Left ventricle myocardium inferior (tissue), 1 donor: Measurements from ENCODE around the gene FTCD. TPM values are rescaled to one million over a fixed set of nuclear protein-coding genes. Genes with fewer than 3 reads are reported as not detected.

Experiments used
- DNase-seq: peaks from one replicate; pipeline ENCODE4 v3.0.0-alpha.2; 2020
- H3K27ac ChIP-seq: fragments of 200-600 bp; replicated peaks from 2 replicates; pipeline ENCODE4 v1.8.0; 2021
- H3K27me3 ChIP-seq: fragments of 200-600 bp; 2 replicates; pipeline ENCODE4 v1.8.0; 2021; ENCODE audit warnings: low read depth
- H3K36me3 ChIP-seq: fragments of 200-600 bp; 2 replicates; pipeline ENCODE4 v1.8.0; 2021
- H3K4me1 ChIP-seq: fragments of 200-600 bp; 2 replicates; pipeline ENCODE4 v1.8.0; 2021
- H3K4me3 ChIP-seq: fragments of 200-600 bp; 2 replicates; pipeline ENCODE4 v1.8.0; 2021; ENCODE audit warnings: mild to moderate bottlenecking, moderate library complexity
- H3K9me3 ChIP-seq: fragments of 200-600 bp; replicated peaks from 2 replicates; pipeline ENCODE4 v1.8.0; 2021
- CTCF ChIP-seq: fragments of 200-600 bp; IDR thresholded peaks from 2 replicates; pipeline ENCODE4 v1.8.0; 2021; ENCODE audit warnings: antibody characterized with exemption, mild to moderate bottlenecking, borderline replicate concordance
- intact Hi-C: fragments of 100-400 bp; cut with micrococcal nuclease; formaldehyde crosslinking; loops from one replicate; pipeline ENCODE4 v1.11.0; 2022
- total RNA-seq: library from RNA; stranded (reverse); fragmentation: NEBNext Ultra II Directional; extraction: Animal tissue kit (Norgen Biotek cat#: 25700); gene quantifications from one replicate; pipeline ENCODE4 v1.2.1, GENCODE V29; 2021
- donor health status: DM: no; HTN: yes; CAD: no; lungs with severe emphysema.

Gene FTCD
- total RNA-seq, 1 donor from 2014 or later = 2.2 TPM

DNA sequence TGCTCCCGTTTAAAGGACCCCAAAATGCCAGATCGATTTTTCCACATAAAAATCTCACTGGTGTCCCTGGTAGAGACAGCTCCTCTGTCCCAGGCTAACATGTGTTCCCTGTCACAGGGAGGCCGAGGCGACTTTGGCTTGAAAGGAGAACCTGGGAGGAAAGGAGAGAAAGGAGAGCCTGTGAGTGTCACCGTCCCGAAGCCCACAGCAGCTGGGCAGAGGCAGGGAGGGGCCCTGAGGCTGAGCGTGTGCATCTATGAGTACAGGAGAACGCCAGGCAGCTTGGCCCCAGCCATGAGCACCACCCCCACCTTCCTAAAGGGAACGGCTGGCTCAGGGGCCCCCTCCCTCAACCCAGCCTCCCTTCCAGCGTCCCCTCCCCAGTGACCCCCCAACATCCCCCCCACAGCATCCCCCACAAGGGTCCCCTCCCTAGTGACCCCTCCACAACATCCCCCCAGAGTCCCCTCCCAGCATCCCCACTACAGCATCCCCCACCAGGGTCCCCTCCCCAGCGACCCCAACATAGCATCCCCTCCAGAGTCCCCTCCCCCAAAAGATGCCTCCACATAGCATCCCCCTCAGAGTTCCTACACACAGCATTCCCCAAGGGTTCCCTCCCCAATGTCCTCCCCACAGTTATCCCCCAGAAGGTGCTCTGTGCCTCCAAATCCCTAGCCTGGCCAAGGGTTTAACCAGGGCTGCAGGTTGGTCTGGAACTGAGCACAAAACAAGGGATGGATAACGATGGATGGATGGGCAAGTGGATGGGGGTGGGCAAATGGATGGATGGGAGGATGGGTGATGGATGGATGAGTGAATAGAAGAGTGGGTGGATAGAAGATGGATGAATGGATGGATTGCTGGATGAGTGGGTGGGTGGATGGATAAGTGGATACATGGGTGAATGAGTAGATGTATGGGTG lies 32.4 kb downstream of the FTCD start:
- intact Hi-C loops = no loop called here
- H3K9me3 ChIP-seq = no peaks in the 10 kb centered on the region
- TF ChIP-seq CTCF = no peak
- peaks cover 6% of the 10 kb centered on the region for H3K4me1 ChIP-seq
- H3K36me3 ChIP-seq = peaks cover 82% of the 10 kb centered on the region
- H3K27ac ChIP-seq = no peak overlapping the region
- peak; percentile 3 for DNase-seq
- H3K27me3 ChIP-seq = no peaks in the 10 kb centered on the region
- H3K4me3 ChIP-seq = no peak overlapping the region

DNA sequence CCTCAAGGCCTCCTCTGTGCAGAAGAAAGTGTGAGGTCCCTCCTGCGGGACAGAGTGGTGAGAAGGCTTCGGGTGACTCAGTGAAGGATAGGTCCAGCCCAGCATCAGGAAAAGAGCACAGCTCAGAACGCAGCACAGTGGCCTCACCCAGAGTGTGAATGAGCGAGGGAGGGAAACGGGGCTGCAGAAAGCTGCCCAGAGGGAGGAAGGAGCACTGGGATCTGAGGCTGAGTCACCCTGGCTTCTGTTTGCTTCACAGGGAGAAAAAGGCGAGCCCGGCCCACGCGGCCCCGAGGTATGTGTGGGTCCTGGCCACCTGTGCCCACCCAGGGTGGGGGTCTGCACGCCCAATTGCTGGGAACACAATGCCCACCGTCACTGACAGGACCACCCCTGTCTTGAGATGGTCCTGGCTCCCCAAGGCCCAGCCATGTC lies 33.1 kb downstream of the FTCD start:
- intact Hi-C loops = no loop called here
- no peak overlapping the region for H3K27ac ChIP-seq
- no peaks in the 10 kb centered on the region for H3K9me3 ChIP-seq
- H3K4me3 ChIP-seq = no peak overlapping the region
- H3K36me3 ChIP-seq = peaks cover 88% of the 10 kb centered on the region
- no peaks in the 10 kb centered on the region for H3K4me1 ChIP-seq
- TF ChIP-seq CTCF = no peak
- no peaks in the 10 kb centered on the region for H3K27me3 ChIP-seq
- peak; percentile 14 for DNase-seq

DNA sequence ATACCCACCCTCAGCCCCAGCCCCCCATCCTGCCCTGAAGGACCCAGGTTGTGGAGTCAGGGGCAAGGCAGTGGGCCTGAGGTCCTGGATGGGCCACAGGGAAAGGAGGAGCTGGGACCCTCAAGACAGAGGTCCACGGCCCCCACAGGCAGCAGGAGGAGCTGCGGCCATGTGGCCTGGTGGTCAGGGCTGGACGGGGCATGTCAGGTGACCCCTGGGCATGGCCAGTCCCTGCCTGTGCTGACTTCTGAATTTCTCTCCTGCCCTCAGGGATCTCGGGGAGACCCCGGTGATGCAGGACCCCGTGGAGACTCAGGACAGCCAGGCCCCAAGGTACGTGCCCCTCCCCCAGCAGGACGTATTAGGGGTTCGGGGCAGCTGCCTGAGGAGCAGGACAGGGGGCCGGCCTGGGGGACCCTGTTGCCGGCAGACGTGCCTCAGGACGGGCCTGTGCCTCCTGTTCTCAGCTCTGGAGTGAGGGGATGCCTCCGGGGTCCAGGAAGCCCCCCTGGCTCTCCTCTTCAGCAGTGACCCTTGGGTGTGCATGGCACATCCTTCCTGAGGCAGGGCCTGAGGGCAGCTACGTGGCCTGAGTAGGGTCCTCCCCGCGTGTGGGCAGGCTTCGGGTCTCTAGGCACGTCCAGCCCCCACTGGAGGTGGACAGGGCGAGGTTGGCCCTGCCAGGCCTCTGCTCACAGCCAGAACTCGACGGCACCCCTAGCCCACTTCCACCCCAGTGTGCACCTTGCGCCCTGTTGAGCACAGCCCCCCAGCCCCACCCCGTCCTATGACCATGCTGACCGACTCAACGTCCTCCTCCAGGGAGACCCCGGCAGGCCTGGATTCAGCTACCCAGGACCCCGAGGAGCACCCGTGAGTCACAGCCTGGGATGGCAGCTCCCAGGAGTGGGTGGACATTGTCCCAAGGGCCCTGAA lies 33.8 kb downstream of the FTCD start:
- Histone ChIP-seq H3K27ac (no peak overlapping the region), H3K4me1 (no peaks in the 10 kb centered on the region), H3K4me3 (no peak overlapping the region), H3K9me3 (no peaks in the 10 kb centered on the region), H3K27me3 (no peaks in the 10 kb centered on the region), H3K36me3 (peaks cover 88% of the 10 kb centered on the region)
- TF ChIP-seq CTCF = no peak
- DNase-seq = peak; percentile 12
- intact Hi-C loops = no loop called here

GRCh38 chr21:46120301-46121285 lies 34.8 kb downstream of the FTCD start:
- intact Hi-C loops = no loop called here
- H3K9me3 ChIP-seq = no peaks in the 10 kb centered on the region
- H3K27me3 ChIP-seq = no peaks in the 10 kb centered on the region
- no peak for TF ChIP-seq CTCF
- no peaks in the 10 kb centered on the region for H3K4me1 ChIP-seq
- peaks cover 88% of the 10 kb centered on the region for H3K36me3 ChIP-seq
- DNase-seq = peak; percentile 13
- H3K4me3 ChIP-seq = no peak overlapping the region
- H3K27ac ChIP-seq = no peak overlapping the region
